Gastroesophageal sphincter (tissue), 3 donors: ENCODE measurements around the gene POLR1E.

Experiments
- CTCF ChIP-seq, 4 experiments: fragments of 200-600 bp in 2 of 4; fragments of 450-650 bp in 2 of 4; sonication (generic) in 1 of 4; IDR thresholded peaks; one replicate each; pipeline ENCODE4 v1.5.1; 2017 to 2019; ENCODE audit warnings: antibody characterized with exemption in 4 of 4, mild to moderate bottlenecking in 2 of 4, moderate library complexity in 2 of 4
- POLR2A ChIP-seq, 2 donors: fragments of 450-650 bp; IDR thresholded peaks; one replicate each; pipeline ENCODE4 v1.6.1; 2017; ENCODE audit warnings: antibody characterized with exemption in 2 of 2, mild to moderate bottlenecking in 2 of 2, moderate library complexity in 1 of 2
- POLR2AphosphoS5 ChIP-seq: sonication (generic); formaldehyde crosslinking; IDR thresholded peaks from one replicate; pipeline ENCODE4 v1.6.1; 2017; ENCODE audit warnings: antibody characterized with exemption

GRCh38 chr9:37531699-37532098 lies 46.0 kb downstream of the POLR1E start:
- TF ChIP-seq CTCF (IDR thresholded peaks at IDR 0.05) = no peak
- no peak for TF ChIP-seq POLR2A (IDR thresholded peaks at IDR 0.05)
- no peak for TF ChIP-seq POLR2AphosphoS5
